IMR-90 (cell line): ENCODE data around the gene ZNF618. TPM values are rescaled to one million over a fixed set of nuclear protein-coding genes. Genes with fewer than 3 reads are reported as not detected.

Experiments
- ATAC-seq: fragments of 200-7000 bp; cut with Tn5 transposase; 2 replicates; pipeline ENCODE4 v1.9.1; 2020; ENCODE audit warnings: low read depth, mild to moderate bottlenecking, moderate library complexity
- BruUV-seq: library from RNA; stranded (reverse); fragments of 400-500 nt; replicated peaks from 2 replicates; lab custom pipeline; 2021; lab: Mats Ljungman, UMichigan
- CTCF ChIA-PET: fragments of 300-600 bp; formaldehyde crosslinking; extraction: SDS; loops from one replicate; lab custom pipeline; 2021; ENCODE audit warnings: antibody characterized with exemption; lab: Yijun Ruan, JAX
- POLR2A ChIA-PET: fragments of 300-600 bp; sonication (Branson Sonifier 250); formaldehyde crosslinking; loops from one replicate; lab custom pipeline; 2022; ENCODE audit warnings: antibody characterized with exemption; ENCODE audit not compliant: unreplicated experiment; lab: Charles Lee
- DNase-seq: peaks from one replicate; pipeline ENCODE4 v3.0.0; 2013
- H2AFZ ChIP-seq: replicated peaks from 2 replicates; pipeline ENCODE3; 2013; ENCODE audit warnings: low read length, mild to moderate bottlenecking; ENCODE audit not compliant: poor library complexity
- H2AK5ac ChIP-seq: 2 replicates; pipeline ENCODE4 v1.6.1; 2013; ENCODE audit warnings: low read depth, low read length, inconsistent platforms
- H2AK9ac ChIP-seq: replicated peaks from 2 replicates; pipeline ENCODE3; 2013; ENCODE audit warnings: mild to moderate bottlenecking, low read depth, low read length, moderate library complexity; ENCODE audit not compliant: poor library complexity
- H2BK120ac ChIP-seq: 2 replicates; pipeline ENCODE4 v1.6.1; 2013; ENCODE audit warnings: low read depth, low read length, inconsistent platforms
- H2BK15ac ChIP-seq: 3 replicates; pipeline ENCODE4 v1.6.1; 2013; ENCODE audit warnings: low read depth, low read length, inconsistent platforms
- H2BK20ac ChIP-seq: 2 replicates; pipeline ENCODE4 v1.6.1; 2013; ENCODE audit warnings: low read depth, mild to moderate bottlenecking, inconsistent platforms, low read length, moderate library complexity
- H2BK5ac ChIP-seq: 2 replicates; pipeline ENCODE4 v1.6.1; 2013; ENCODE audit warnings: mild to moderate bottlenecking, low read depth, low read length, inconsistent platforms; ENCODE audit not compliant: poor library complexity, severe bottlenecking
- H3K14ac ChIP-seq: replicated peaks from 2 replicates; pipeline ENCODE4 v1.6.1; 2013; ENCODE audit warnings: low read depth, low read length, inconsistent platforms
- H3K18ac ChIP-seq: 2 replicates; pipeline ENCODE4 v1.6.1; 2013; ENCODE audit warnings: low read depth, low read length, control low read depth
- H3K23ac ChIP-seq: 2 replicates; pipeline ENCODE4 v1.6.1; 2013; ENCODE audit warnings: low read depth, low read length, inconsistent platforms
- H3K27ac ChIP-seq: 2 replicates; pipeline ENCODE4 v1.5.1; 2013; ENCODE audit warnings: mild to moderate bottlenecking, control low read depth, low read length; ENCODE audit not compliant: insufficient read depth
- H3K27me3 ChIP-seq: 2 replicates; pipeline ENCODE4 v1.6.1; 2013; ENCODE audit warnings: low read length; ENCODE audit not compliant: control insufficient read depth, insufficient read depth
- H3K36me3 ChIP-seq: 2 replicates; pipeline ENCODE4 v1.6.1; 2013; ENCODE audit warnings: low read length, mixed read lengths; ENCODE audit not compliant: control insufficient read depth, insufficient read depth
- H3K4ac ChIP-seq: 2 replicates; pipeline ENCODE4 v1.6.1; 2013; ENCODE audit warnings: low read depth, low read length, inconsistent platforms
- H3K4me1 ChIP-seq: 2 replicates; pipeline ENCODE4 v1.6.1; 2013; ENCODE audit warnings: low read length, mixed read lengths; ENCODE audit not compliant: control insufficient read depth, insufficient read depth
- H3K4me2 ChIP-seq: 2 replicates; pipeline ENCODE4 v1.6.1; 2013; ENCODE audit warnings: low read depth, mild to moderate bottlenecking, control low read depth, low read length, moderate library complexity
- H3K4me3 ChIP-seq: 2 replicates; pipeline ENCODE4 v1.5.1; 2013; ENCODE audit warnings: low read depth, mild to moderate bottlenecking, control low read depth, low read length, moderate library complexity; ENCODE audit not compliant: insufficient read depth
- H3K56ac ChIP-seq: 2 replicates; pipeline ENCODE4 v1.6.1; 2013; ENCODE audit warnings: low read length, inconsistent platforms; ENCODE audit not compliant: insufficient read depth; ENCODE audit errors: extremely low read depth
- H3K79me1 ChIP-seq, 2 experiments: 2 replicates each; pipeline ENCODE4 v1.6.1; 2013; ENCODE audit warnings: low read length in 2 of 2, inconsistent platforms in 1 of 2, low read depth in 1 of 2
- H3K9ac ChIP-seq: 2 replicates; pipeline ENCODE4 v1.6.1; 2013; ENCODE audit warnings: low read depth, low read length, control low read depth
- H3K9me1 ChIP-seq: 2 replicates; pipeline ENCODE4 v1.6.1; 2013; ENCODE audit warnings: low read length, inconsistent platforms; ENCODE audit not compliant: insufficient read depth
- H3K9me3 ChIP-seq: 2 replicates; pipeline ENCODE4 v1.6.1; 2013; ENCODE audit warnings: low read length; ENCODE audit not compliant: control insufficient read depth, insufficient read depth
- H4K20me1 ChIP-seq: 2 replicates; pipeline ENCODE4 v1.6.1; 2013; ENCODE audit warnings: low read length, inconsistent platforms; ENCODE audit not compliant: insufficient read depth
- H4K5ac ChIP-seq: 2 replicates; pipeline ENCODE4 v1.6.1; 2013; ENCODE audit warnings: mild to moderate bottlenecking, low read depth, low read length, control low read depth
- H4K8ac ChIP-seq, 2 experiments: 2 replicates each; pipeline ENCODE4 v1.6.1; 2013; ENCODE audit warnings: low read depth in 2 of 2, low read length in 2 of 2, control low read depth in 1 of 2, inconsistent platforms in 1 of 2
- H4K91ac ChIP-seq: 2 replicates; pipeline ENCODE4 v1.6.1; 2013; ENCODE audit warnings: low read depth, low read length, inconsistent platforms; ENCODE audit not compliant: insufficient read depth
- BHLHE40 ChIP-seq: fragments of 150-350 bp; IDR thresholded peaks from 2 replicates; pipeline ENCODE4 v1.6.1; 2016; ENCODE audit warnings: mild to moderate bottlenecking, low read depth, low read length
- CEBPB ChIP-seq: IDR thresholded peaks from 2 replicates; pipeline ENCODE4 v1.6.1; 2012; ENCODE audit warnings: low read depth, low read length, improper control_type of control experiment
- CHD1 ChIP-seq: IDR thresholded peaks from 2 replicates; pipeline ENCODE4 v1.6.1; 2012; ENCODE audit warnings: low read depth, low read length, improper control_type of control experiment
- FOS ChIP-seq: fragments of 150-350 bp; IDR thresholded peaks from 2 replicates; pipeline ENCODE4 v1.6.1; 2016; ENCODE audit warnings: low read depth, low read length
- MAFK ChIP-seq: IDR thresholded peaks from 2 replicates; pipeline ENCODE4 v1.6.1; 2012; ENCODE audit warnings: low read depth, low read length, improper control_type of control experiment
- MAZ ChIP-seq: IDR thresholded peaks from 2 replicates; pipeline ENCODE4 v1.6.1; 2012; ENCODE audit warnings: low read depth, mild to moderate bottlenecking, low read length, improper control_type of control experiment, moderate library complexity, borderline replicate concordance
- MXI1 ChIP-seq: IDR thresholded peaks from 2 replicates; pipeline ENCODE4 v1.6.1; 2012; ENCODE audit warnings: low read depth, mild to moderate bottlenecking, low read length, moderate library complexity, borderline replicate concordance
- NFE2L2 ChIP-seq: fragments of 150-350 bp; IDR thresholded peaks from 2 replicates; pipeline ENCODE4 v1.6.1; 2016; ENCODE audit warnings: low read depth, mild to moderate bottlenecking, low read length
- POLR2A ChIP-seq: IDR thresholded peaks from 2 replicates; pipeline ENCODE4 v1.6.1; 2012; ENCODE audit warnings: mild to moderate bottlenecking, low read depth, low read length
- RAD21 ChIP-seq: IDR thresholded peaks from 2 replicates; pipeline ENCODE4 v1.6.1; 2012; ENCODE audit warnings: low read length, improper control_type of control experiment
- RFX5 ChIP-seq: IDR thresholded peaks from 2 replicates; pipeline ENCODE4 v1.8.0; 2012; ENCODE audit warnings: low read depth, mild to moderate bottlenecking, low read length, moderate library complexity
- SMC3 ChIP-seq: fragments of 150-350 bp; IDR thresholded peaks from 2 replicates; pipeline ENCODE4 v1.6.1; 2016; ENCODE audit warnings: low read depth, mild to moderate bottlenecking, antibody characterized with exemption, low read length, moderate library complexity
- WGBS, 2 experiments: methylation state at CpG; one replicate each; pipeline versions ENCODE4 v1.1.5 to v1.1.7; 2013; ENCODE audit warnings: missing lambda C conversion rate in 2 of 2; ENCODE audit not compliant: insufficient read length in 1 of 2; ENCODE audit errors: extremely low coverage in 2 of 2; 5-methylcytosine and 5-hydroxymethylcytosine counted together
- dilution Hi-C: fragments of 300-500 bp; cut with HindIII; formaldehyde crosslinking; loops from one replicate; pipeline ENCODE4 v1.14.3; 2018; ENCODE audit warnings: low sequenced_read_pairs; ENCODE audit not compliant: unreplicated experiment
- in situ Hi-C: fragments of 300-500 bp; cut with MboI; formaldehyde crosslinking; loops from 3 replicates; pipeline ENCODE4 v1.14.3; 2019; ENCODE audit warnings: low sequenced_read_pairs, inconsistent platforms, mixed read lengths
- intact Hi-C: fragments of 100-400 bp; cut with micrococcal nuclease; formaldehyde crosslinking; loops from 2 replicates; pipeline ENCODE4 v1.10.0; 2022
- polyA plus RNA-seq, 3 experiments: library from polyadenylated mRNA; depleted of rRNA; stranded (reverse); fragments of >200 nt; gene quantifications; 2 replicates each; pipeline ENCODE4 v1.2.3, GENCODE V29; 2012; ENCODE audit warnings: low replicate concordance in 1 of 3
- total RNA-seq: library from RNA; depleted of rRNA; stranded (reverse); fragments of >200 nt; gene quantifications from 2 replicates; pipeline ENCODE4 v1.2.3, GENCODE V29; 2012
- TF ChIP-seq, protein P1 (sequence below): conservative IDR thresholded peaks from 2 replicates; pipeline ENCODE4 v1.5.1; 2012; ENCODE audit warnings: mild to moderate bottlenecking, low read depth, low read length, improper control_type of control experiment
- TF ChIP-seq, protein P2 (sequence below): fragments of 150-350 bp; IDR thresholded peaks from 2 replicates; pipeline ENCODE4 v1.6.1; 2016; ENCODE audit warnings: low read depth, mild to moderate bottlenecking, low read length, moderate library complexity, borderline replicate concordance
- TF ChIP-seq, protein P3 (sequence below): fragments of 150-350 bp; IDR thresholded peaks from 2 replicates; pipeline ENCODE4 v1.6.1; 2017; ENCODE audit warnings: mild to moderate bottlenecking, antibody characterized with exemption, low read length, low read depth

ZNF618 gene
- total and polyA plus RNA-seq, 2 of the 4 experiments (the other 2 are of a cell fraction), result 8.2 to 9.4 TPM

DNA sequence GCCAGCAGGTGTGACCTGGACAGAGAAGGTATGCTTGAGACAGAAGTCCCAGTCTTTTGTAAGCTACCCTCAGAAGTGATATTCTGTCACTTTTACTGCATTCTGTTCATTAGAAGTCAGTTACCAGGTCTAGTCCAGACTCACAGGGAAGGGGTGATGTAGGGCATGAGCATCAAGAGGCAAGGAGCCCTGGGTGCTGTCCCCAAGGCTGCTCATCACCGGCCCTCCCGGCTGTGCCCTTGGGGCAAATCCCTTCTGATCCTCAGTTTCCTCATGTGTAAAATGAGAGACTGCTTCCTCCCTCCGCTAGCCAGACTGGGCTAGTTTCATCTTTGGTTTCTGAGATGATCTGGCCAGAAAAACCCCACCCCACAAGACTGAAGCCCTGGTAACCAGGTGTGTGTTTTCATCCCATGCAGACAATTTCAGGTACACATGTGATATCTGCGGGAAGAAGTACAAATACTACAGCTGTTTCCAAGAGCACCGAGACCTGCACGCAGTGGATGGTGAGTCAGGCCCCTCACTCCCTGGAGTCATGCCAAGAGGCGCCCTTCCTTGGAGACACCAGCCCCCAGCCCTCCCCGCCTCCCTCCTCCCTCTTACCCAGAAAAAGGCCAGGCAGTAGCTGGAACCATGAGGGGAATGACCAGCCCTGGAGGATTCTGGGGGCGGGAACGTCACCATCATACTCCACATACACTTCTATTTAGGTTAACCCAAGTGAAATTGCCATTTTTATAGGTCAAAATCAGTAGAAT is 131.0 kb downstream of the ZNF618 start:
- no peak overlapping the region for H3K4me3 ChIP-seq
- H3K27ac ChIP-seq, result no peak overlapping the region
- H2AK9ac ChIP-seq, result no peak overlapping the region
- no peak overlapping the region for H2AFZ ChIP-seq
- no peak overlapping the region for H3K14ac ChIP-seq
- no peak overlapping the region for H2AK5ac ChIP-seq
- H3K18ac ChIP-seq, result no peak overlapping the region
- H3K4ac ChIP-seq, result no peak overlapping the region
- H3K9me1 ChIP-seq, result peaks cover 9% of the 10 kb centered on the region; the same call in 1 of the 2 replicates
- H2BK5ac ChIP-seq, result no peak overlapping the region
- no peak overlapping the region for H2BK120ac ChIP-seq
- H3K27me3 ChIP-seq, result no peaks in the 10 kb centered on the region
- no peak overlapping the region for H3K56ac ChIP-seq
- WGBS, 2 experiments, result 100% methylated on average over 2 of the region's 10 CpGs; no CpG with 5 or more reads in 1 of the 2 experiments
- no peaks in the 10 kb centered on the region for H3K9me3 ChIP-seq
- no peak overlapping the region for H3K23ac ChIP-seq
- peaks cover 0 to 4% of the 10 kb centered on the region in 2 experiments; a peak in 1 of 4 replicates for H3K79me1 ChIP-seq
- 0 out of 2 replicates have a peak, but pooled peaks cover 3% of the 10 kb centered on the region for H4K20me1 ChIP-seq
- intact Hi-C loops (no loop called here), in situ Hi-C loops (no loop called here), dilution Hi-C loops (no loop called here)
- no peak overlapping the region for H3K4me2 ChIP-seq
- POLR2A ChIA-PET, result no interaction called here
- no peak overlapping the region for H4K91ac ChIP-seq
- CTCF ChIA-PET, result no interaction called here
- no peaks in the 10 kb centered on the region for H3K4me1 ChIP-seq
- no peak overlapping the region for H2BK20ac ChIP-seq
- no peak overlapping the region for H4K8ac ChIP-seq
- no peak overlapping the region for H3K9ac ChIP-seq
- no peak overlapping the region for H4K5ac ChIP-seq
- peaks cover 51% of the 10 kb centered on the region for H3K36me3 ChIP-seq
- ATAC-seq (no peak), DNase-seq (no peak)
- H2BK15ac ChIP-seq, result no peak overlapping the region
- BruUV-seq, result no TSS peak
- TF ChIP-seq BHLHE40, result no peak
- no peak for TF ChIP-seq MAZ
- TF ChIP-seq, protein P1, sequence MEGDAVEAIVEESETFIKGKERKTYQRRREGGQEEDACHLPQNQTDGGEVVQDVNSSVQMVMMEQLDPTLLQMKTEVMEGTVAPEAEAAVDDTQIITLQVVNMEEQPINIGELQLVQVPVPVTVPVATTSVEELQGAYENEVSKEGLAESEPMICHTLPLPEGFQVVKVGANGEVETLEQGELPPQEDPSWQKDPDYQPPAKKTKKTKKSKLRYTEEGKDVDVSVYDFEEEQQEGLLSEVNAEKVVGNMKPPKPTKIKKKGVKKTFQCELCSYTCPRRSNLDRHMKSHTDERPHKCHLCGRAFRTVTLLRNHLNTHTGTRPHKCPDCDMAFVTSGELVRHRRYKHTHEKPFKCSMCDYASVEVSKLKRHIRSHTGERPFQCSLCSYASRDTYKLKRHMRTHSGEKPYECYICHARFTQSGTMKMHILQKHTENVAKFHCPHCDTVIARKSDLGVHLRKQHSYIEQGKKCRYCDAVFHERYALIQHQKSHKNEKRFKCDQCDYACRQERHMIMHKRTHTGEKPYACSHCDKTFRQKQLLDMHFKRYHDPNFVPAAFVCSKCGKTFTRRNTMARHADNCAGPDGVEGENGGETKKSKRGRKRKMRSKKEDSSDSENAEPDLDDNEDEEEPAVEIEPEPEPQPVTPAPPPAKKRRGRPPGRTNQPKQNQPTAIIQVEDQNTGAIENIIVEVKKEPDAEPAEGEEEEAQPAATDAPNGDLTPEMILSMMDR, result no peak
- TF ChIP-seq RAD21, result no peak
- TF ChIP-seq SMC3, result no peak
- no peak for TF ChIP-seq MXI1
- no peak for TF ChIP-seq POLR2A
- no peak for TF ChIP-seq MAFK
- no peak for TF ChIP-seq CHD1
- TF ChIP-seq, protein P2, sequence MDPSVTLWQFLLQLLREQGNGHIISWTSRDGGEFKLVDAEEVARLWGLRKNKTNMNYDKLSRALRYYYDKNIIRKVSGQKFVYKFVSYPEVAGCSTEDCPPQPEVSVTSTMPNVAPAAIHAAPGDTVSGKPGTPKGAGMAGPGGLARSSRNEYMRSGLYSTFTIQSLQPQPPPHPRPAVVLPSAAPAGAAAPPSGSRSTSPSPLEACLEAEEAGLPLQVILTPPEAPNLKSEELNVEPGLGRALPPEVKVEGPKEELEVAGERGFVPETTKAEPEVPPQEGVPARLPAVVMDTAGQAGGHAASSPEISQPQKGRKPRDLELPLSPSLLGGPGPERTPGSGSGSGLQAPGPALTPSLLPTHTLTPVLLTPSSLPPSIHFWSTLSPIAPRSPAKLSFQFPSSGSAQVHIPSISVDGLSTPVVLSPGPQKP, result no peak
- no peak for TF ChIP-seq CEBPB
- TF ChIP-seq, protein P3, sequence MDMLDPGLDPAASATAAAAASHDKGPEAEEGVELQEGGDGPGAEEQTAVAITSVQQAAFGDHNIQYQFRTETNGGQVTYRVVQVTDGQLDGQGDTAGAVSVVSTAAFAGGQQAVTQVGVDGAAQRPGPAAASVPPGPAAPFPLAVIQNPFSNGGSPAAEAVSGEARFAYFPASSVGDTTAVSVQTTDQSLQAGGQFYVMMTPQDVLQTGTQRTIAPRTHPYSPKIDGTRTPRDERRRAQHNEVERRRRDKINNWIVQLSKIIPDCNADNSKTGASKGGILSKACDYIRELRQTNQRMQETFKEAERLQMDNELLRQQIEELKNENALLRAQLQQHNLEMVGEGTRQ, result no peak
- no peak for TF ChIP-seq NFE2L2
- TF ChIP-seq FOS, result no peak
- no peak for TF ChIP-seq RFX5
